Stimulated activated CD4-positive, alpha-beta T cell treated with anti-CD3 and anti-CD28 coated beads, Interleukin-15, amount 100 ng/mL, for 48 hours (primary cell): ENCODE results near the gene MRPL21.

Source experiments
- DNase-seq, 2 donors: peaks; one replicate each; pipeline ENCODE4 v3.0.0-alpha.2; 2020; ENCODE audit warnings: low read depth in 2 of 2

Gene MRPL21

DNA sequence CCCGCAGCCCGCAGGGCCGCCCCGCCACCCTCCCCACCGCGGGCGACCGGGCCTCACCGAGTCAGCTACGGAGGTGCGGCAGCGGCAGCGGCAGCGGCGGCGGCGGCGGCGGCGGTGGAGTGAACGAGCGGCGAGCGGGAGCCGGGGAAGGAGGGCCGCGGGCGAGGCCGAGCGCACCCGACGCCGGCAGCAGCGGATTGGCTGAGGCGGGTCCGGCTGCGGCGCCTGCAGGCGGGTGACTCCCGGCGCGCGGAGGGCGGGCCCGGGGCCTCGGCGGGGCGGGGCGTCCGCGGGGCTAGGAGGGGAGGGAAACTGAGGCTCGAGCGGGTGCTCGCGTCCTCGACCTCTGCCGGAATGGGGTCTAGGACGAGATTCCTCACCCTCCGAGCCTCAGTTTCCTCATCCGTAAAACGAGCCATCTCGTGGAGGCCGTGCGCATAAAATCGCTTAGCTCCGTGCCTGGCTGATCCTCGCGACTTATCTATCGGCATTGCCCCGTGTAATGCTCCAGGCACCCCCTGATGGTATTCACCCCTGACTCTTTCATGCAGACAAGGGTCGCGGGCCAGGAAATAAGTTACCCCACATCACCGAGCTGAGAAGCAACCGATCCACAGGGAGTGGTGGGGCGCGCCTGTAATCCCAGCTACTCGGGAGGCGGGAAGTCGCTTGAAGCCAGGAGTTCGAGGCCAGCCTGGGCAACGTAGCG, 61.8 kb downstream of the MRPL21 start, which contains the start of gene CPT1A:
CPT1A (minus strand) TSS at position 199 of the 709 bp plus-strand sequence. CDS start 26,442 bp downstream, outside the sequence.
- DNase-seq = peak in 1 of 2 donors; percentile 68
